Peyer's patch (tissue), 4 donors: Measurements from ENCODE around the gene KDELR1. TPM values are rescaled to one million over a fixed set of nuclear protein-coding genes. Genes with fewer than 3 reads are reported as not detected.

Source experiments
- DNase-seq, 3 donors: peaks; one replicate each; pipeline ENCODE4 v3.0.0-alpha.2; 2017 to 2019
- H3K27ac ChIP-seq, 4 donors: fragments of 200-600 bp; sonication (generic); one replicate each; pipeline ENCODE4 v1.5.1; 2016 to 2019
- H3K27me3 ChIP-seq, 2 donors: fragments of 200-600 bp; sonication (generic); one replicate each; pipeline ENCODE4 v1.5.1; 2019
- H3K36me3 ChIP-seq, 3 donors: fragments of 200-600 bp; sonication (generic); one replicate each; pipeline ENCODE4 v1.5.1; 2016 to 2019
- H3K4me1 ChIP-seq, 4 donors: fragments of 200-600 bp; sonication (generic); one replicate each; pipeline ENCODE4 v1.5.1; 2016 to 2019
- H3K4me3 ChIP-seq, 4 donors: fragments of 200-600 bp; sonication (generic); 1 replicate in 3 of 4; 2 replicates in 1 of 4; pipeline ENCODE4 v1.5.1; 2016 to 2019; ENCODE audit warnings: mild to moderate bottlenecking in 1 of 4
- H3K9me3 ChIP-seq, 4 donors: fragments of 200-600 bp; sonication (generic); one replicate each; pipeline ENCODE4 v1.5.1; 2016 to 2019; ENCODE audit warnings: mild to moderate bottlenecking in 1 of 4
- POLR2A ChIP-seq, 2 donors: fragments of 450-650 bp; IDR thresholded peaks; one replicate each; pipeline ENCODE4 v1.5.1; 2017; ENCODE audit warnings: antibody characterized with exemption in 2 of 2, mild to moderate bottlenecking in 2 of 2, moderate library complexity in 2 of 2
- total RNA-seq, 4 donors: library from RNA; depleted of rRNA; stranded (reverse); fragments of >200 nt; gene quantifications; one replicate each; pipeline ENCODE4 v1.1.0, GENCODE V29; 2016
- TF ChIP-seq, protein P1 (sequence below), 6 experiments: fragments of 450-650 bp in 4 of 6; fragments of 200-600 bp in 2 of 6; sonication (generic) in 1 of 6; IDR thresholded peaks; one replicate each; pipeline ENCODE4 v1.5.1; 2017 to 2019; ENCODE audit warnings: antibody characterized with exemption in 6 of 6, mild to moderate bottlenecking in 3 of 6, moderate library complexity in 1 of 6

The KDELR1 gene
- total RNA-seq, 4 donors from 2014 or later: 54.5 to 136 (median 112) TPM

DNA sequence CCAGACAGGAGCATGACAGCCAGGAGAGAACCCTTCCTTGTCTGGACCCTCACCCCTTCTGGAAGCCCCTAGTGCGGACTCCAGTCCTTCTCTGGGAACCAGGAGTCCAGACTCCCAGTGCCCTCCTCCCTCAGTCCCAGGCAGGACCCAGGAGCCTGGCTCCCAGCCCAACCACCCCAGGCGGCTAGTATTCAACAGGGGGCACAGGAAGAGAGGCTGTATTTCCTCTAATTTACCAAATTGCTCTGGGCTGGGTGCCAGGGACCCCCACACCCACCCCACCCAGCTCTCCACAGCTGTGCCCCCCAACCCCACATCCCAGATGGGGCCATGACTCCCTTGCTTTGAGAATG, 5.4 kb upstream of the KDELR1 start:
- TF ChIP-seq, protein P1, sequence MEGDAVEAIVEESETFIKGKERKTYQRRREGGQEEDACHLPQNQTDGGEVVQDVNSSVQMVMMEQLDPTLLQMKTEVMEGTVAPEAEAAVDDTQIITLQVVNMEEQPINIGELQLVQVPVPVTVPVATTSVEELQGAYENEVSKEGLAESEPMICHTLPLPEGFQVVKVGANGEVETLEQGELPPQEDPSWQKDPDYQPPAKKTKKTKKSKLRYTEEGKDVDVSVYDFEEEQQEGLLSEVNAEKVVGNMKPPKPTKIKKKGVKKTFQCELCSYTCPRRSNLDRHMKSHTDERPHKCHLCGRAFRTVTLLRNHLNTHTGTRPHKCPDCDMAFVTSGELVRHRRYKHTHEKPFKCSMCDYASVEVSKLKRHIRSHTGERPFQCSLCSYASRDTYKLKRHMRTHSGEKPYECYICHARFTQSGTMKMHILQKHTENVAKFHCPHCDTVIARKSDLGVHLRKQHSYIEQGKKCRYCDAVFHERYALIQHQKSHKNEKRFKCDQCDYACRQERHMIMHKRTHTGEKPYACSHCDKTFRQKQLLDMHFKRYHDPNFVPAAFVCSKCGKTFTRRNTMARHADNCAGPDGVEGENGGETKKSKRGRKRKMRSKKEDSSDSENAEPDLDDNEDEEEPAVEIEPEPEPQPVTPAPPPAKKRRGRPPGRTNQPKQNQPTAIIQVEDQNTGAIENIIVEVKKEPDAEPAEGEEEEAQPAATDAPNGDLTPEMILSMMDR (IDR thresholded peaks at IDR 0.05): no peak
- TF ChIP-seq POLR2A (IDR thresholded peaks at IDR 0.05): no peak
- H3K36me3 ChIP-seq: no peaks in the 10 kb centered on the region
- H3K27ac ChIP-seq: no peak overlapping the region
- H3K4me3 ChIP-seq: no peak overlapping the region
- peaks cover 4 to 38% of the 10 kb centered on the region in 2 donors for H3K27me3 ChIP-seq
- H3K4me1 ChIP-seq: peaks cover 0 to 23% (median 14%) of the 10 kb centered on the region in 4 donors
- H3K9me3 ChIP-seq: no peaks in the 10 kb centered on the region
- no peak for DNase-seq

DNA sequence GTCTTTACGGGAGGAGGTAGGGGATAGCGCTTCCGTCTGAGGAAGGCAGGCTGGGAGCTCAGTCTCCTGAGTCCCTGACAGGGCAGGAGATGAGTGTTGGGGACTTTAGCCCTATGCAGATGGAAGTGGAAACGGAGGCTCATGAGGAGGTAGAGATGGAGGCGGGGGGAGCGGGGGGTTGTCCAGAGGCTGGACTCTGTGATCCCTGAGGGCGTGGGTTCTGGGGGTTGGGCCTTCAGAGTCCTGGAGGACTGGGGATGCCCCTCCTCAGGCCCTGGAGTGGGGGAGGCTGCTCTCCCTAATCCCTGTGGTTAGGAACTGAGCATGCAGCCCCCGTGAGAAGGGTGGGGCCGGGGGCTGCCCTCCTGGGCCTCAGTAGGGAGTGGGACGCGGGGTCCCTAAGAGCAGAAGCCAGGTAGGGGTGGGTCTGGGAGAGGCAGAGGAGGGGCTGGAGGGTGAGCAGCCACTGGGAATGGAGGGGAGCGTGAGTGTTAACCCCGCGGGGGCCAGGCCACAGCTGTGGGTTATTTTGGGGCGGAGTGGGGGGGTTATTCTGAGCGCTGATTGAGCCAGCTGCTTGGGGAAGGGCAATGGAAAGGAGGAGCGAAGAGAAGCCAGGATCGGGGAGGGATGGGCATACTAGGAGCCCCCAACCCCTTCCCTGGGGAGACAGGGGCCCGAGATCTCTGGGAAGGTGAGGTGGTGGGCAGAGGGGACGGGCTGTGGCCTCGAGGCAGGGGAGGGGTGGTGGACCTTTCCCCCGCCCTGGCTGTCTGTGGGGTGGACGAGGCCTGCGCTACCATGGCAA, 4.9 kb upstream of the KDELR1 start:
- Histone ChIP-seq H3K9me3 (no peaks in the 10 kb centered on the region), H3K27me3 (peaks cover 4 to 38% of the 10 kb centered on the region in 2 donors), H3K4me1 (peaks cover 0 to 26% (median 14%) of the 10 kb centered on the region in 4 donors), H3K4me3 (no peak overlapping the region), H3K27ac (no peak overlapping the region), H3K36me3 (no peaks in the 10 kb centered on the region)
- no peak for TF ChIP-seq POLR2A (IDR thresholded peaks at IDR 0.05)
- TF ChIP-seq, protein P1 (IDR thresholded peaks at IDR 0.05): no peak
- no peak for DNase-seq

DNA sequence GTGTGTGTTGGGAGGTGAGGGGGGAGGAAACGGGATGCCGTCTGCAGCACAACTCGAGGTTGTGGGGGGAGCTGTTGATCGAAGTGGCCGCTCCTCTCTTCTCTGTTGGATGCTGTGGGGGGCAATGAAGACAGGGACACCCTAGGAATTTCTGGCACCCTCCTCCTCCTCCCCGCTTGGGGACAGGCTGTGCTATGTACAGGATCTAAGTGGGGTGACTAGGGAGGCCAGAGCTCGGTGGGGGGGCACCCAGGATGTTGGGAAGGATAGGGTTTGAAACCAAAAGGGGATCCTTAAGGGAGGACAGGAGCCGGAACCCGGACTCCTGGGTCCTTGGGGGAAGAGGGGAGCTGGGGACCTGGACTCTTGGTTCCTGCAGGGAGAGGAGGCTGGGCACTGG, 4.1 kb upstream of the KDELR1 start:
- no peak overlapping the region for H3K4me3 ChIP-seq
- no peak overlapping the region for H3K27ac ChIP-seq
- peaks cover 0 to 26% (median 14%) of the 10 kb centered on the region in 4 donors for H3K4me1 ChIP-seq
- no peaks in the 10 kb centered on the region for H3K36me3 ChIP-seq
- H3K27me3 ChIP-seq: peaks cover 4 to 38% of the 10 kb centered on the region in 2 donors
- no peaks in the 10 kb centered on the region for H3K9me3 ChIP-seq
- TF ChIP-seq, protein P1 (IDR thresholded peaks at IDR 0.05): no peak
- no peak for TF ChIP-seq POLR2A (IDR thresholded peaks at IDR 0.05)
- no peak for DNase-seq

DNA sequence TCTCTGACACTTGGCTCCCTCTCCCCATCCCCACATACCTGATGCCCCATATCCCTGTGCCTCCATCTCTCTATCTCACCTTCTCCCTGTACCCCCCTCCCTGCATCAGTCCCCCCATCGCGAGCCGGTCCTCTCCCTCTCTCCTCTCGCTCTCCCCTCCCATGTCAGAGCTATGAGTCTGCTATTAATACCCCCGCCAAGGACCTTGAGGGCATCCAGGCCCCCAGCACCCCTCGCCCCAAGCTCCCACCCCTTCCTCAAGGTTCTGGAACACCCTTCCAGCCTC, 3.8 kb upstream of the KDELR1 start:
- H3K36me3 ChIP-seq: no peaks in the 10 kb centered on the region
- no peak overlapping the region for H3K27ac ChIP-seq
- TF ChIP-seq, protein P1 (IDR thresholded peaks at IDR 0.05): no peak
- no peak for DNase-seq
- H3K4me3 ChIP-seq: no peak overlapping the region
- peaks cover 0 to 28% (median 14%) of the 10 kb centered on the region in 4 donors for H3K4me1 ChIP-seq
- H3K9me3 ChIP-seq: no peaks in the 10 kb centered on the region
- peaks cover 4 to 38% of the 10 kb centered on the region in 2 donors for H3K27me3 ChIP-seq

DNA sequence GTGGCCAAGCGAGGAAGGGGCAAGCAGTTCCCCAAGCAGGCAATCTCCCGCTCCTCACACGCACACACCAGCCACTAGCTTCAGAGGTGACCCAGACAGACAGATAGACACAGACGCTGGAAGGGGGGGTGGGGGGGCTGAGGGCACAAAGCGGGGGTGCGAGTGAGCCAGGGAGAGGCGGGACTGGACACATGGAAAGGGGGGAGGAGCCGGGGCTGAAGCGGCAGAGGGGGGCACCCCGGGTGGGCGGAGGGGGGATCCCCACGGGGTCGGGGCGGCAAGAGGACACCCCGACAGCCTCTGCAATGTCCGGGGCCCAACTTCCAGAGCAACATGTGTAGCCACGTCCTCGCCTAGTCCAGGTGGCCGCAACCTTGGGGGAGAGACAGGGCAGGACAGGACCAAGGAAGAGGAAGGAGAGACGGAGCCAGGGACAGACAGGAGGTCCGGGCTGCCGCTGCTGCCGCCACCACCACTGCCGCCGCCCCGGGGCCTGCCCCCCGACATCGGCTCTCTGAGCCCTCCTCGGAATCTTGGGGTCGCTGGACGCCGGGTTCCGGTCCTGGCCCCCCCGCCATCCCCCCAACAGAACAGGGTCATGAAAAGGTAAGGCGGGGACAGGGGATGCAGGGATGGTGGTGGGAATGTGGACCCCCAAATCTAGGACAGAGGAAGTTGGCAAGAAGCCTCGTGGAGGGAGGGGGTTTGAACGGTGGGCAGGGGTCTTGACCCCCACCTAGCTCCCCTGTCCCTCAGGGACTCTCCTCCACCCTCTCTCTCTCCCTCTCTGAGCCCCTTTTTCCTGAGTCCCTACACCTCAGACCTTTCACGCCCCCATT, 3.2 kb upstream of the KDELR1 start:
- no peak for DNase-seq
- Histone ChIP-seq H3K4me3 (no peak overlapping the region), H3K27ac (no peak overlapping the region), H3K27me3 (peaks cover 4 to 38% of the 10 kb centered on the region in 2 donors), H3K4me1 (peaks cover 0 to 34% (median 14%) of the 10 kb centered on the region in 4 donors), H3K36me3 (peaks cover 0 to 1% (median 0%) of the 10 kb centered on the region in 3 donors), H3K9me3 (no peaks in the 10 kb centered on the region)
- TF ChIP-seq, protein P1 (IDR thresholded peaks at IDR 0.05): no peak
- no peak for TF ChIP-seq POLR2A (IDR thresholded peaks at IDR 0.05)
